Right cardiac atrium (tissue), 5 donors: ENCODE measurements around the gene COL3A1. TPM values are rescaled to one million over a fixed set of nuclear protein-coding genes. Genes with fewer than 3 reads are reported as not detected.
A peak's percentile ranks its signal among the peaks of the same experiment; 100 is the strongest.

Experiments used
- ATAC-seq, 2 donors: fragments of 200-7000 bp; cut with Tn5 transposase; one replicate each; pipeline versions ENCODE4 v1.8.0 to v1.9.1; 2020; ENCODE audit warnings: moderate library complexity in 2 of 2, mild to moderate bottlenecking in 1 of 2
- DNase-seq, 3 donors: peaks; one replicate each; pipeline ENCODE4 v3.0.0-alpha.2; 2020
- H3K27ac ChIP-seq: one replicate; pipeline ENCODE4 v1.5.1; 2013; ENCODE audit warnings: mild to moderate bottlenecking, low read length, control low read depth, moderate library complexity
- H3K27me3 ChIP-seq: one replicate; pipeline ENCODE4 v1.6.1; 2013; ENCODE audit not compliant: control insufficient read depth, insufficient read depth
- H3K4me1 ChIP-seq: one replicate; pipeline ENCODE4 v1.6.1; 2013; ENCODE audit warnings: low read length; ENCODE audit not compliant: control insufficient read depth, insufficient read depth
- H3K4me3 ChIP-seq: one replicate; pipeline ENCODE4 v1.5.1; 2013; ENCODE audit warnings: low read length, control low read depth
- H3K9me3 ChIP-seq: one replicate; pipeline ENCODE4 v1.6.1; 2013; ENCODE audit warnings: low read length; ENCODE audit not compliant: control insufficient read depth
- WGBS: extraction: QIAGEN DNeasy Blood & Tissue Kit; methylation state at CpG from one replicate; pipeline ENCODE4 v1.1.7; 2013; 5-methylcytosine and 5-hydroxymethylcytosine counted together
- intact Hi-C, 4 donors: fragments of 100-400 bp; cut with DNase I; formaldehyde crosslinking; loops; one replicate each; pipeline versions ENCODE4 v1.11.0 to v1.14.0; 2022 to 2023
- long read RNA-seq, 4 donors: library from polyadenylated mRNA; unstranded; transcript quantifications; one replicate each; pipeline ENCODE4 v2.0.0, GENCODE V29; 2020 to 2021
- polyA plus RNA-seq: library from polyadenylated mRNA; stranded (reverse); fragments of 200-250 nt; gene quantifications from one replicate; pipeline ENCODE4 v1.2.3, GENCODE V29; 2013
- total RNA-seq, 4 donors: library from RNA; stranded (reverse); fragmentation: NEBNext Ultra II Directional; extraction: Animal tissue kit (Norgen Biotek cat#: 25700); gene quantifications; one replicate each; pipeline ENCODE4 v1.2.1, GENCODE V29; 2021
- donor health status: healthy with polysubstance abuse.
- donor health status: DM: no; HTN: yes; CAD: no.
- donor health status: DM: no; HTN: no; CAD: no.
- donor health status: DM: no; HTN: yes; CAD: no; lungs with severe emphysema.
- donor health status: DM: yes; HTN: yes; CAD: no.

COL3A1 gene
- total RNA-seq (100 to 1,000 TPM; 104 to 343 (median 177) TPM), polyA plus RNA-seq (48.2 TPM)
- long read RNA-seq, donor 1, full-length matches to known transcripts, result 769 of 1,108 reads
- long read RNA-seq, donor 1, partial matches to known transcripts, result 300 of 1,108 reads
- long read RNA-seq, donor 1, other reads (novel, unspliced or antisense), result 39 of 1,108 reads
- long read RNA-seq, donor 2, full-length matches to known transcripts, result 125 of 159 reads
- long read RNA-seq, donor 2, partial matches to known transcripts, result 27 of 159 reads
- long read RNA-seq, donor 2, other reads (novel, unspliced or antisense), result 7 of 159 reads
- long read RNA-seq, donor 3, full-length matches to known transcripts, result 1,477 of 1,847 reads
- long read RNA-seq, donor 3, partial matches to known transcripts, result 294 of 1,847 reads
- long read RNA-seq, donor 3, other reads (novel, unspliced or antisense), result 76 of 1,847 reads
- long read RNA-seq, donor 4, full-length matches to known transcripts, result 132 of 173 reads
- long read RNA-seq, donor 4, partial matches to known transcripts, result 34 of 173 reads
- long read RNA-seq, donor 4, other reads (novel, unspliced or antisense), result 7 of 173 reads

DNA sequence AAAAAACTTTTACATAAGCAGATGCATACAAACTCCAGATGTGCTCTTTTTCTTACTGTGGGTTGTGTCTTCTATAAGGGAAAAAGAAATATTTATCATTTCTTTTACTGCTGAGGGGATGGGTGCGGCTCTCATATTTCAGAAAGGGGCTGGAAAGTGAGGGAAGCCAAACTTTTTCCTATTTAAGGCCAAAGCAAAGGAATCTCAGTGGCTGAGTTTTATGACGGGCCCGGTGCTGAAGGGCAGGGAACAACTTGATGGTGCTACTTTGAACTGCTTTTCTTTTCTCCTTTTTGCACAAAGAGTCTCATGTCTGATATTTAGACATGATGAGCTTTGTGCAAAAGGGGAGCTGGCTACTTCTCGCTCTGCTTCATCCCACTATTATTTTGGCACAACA lies at the start of gene COL3A1:
TSS of gene COL3A1 (plus strand) at position 210 of the 400 bp plus-strand sequence. CDS start at position 327, 117 bp downstream.
- H3K4me3 ChIP-seq, result peak within 1 kb of the TSS; percentile 98
- peak; percentile 56 to 76 for ATAC-seq
- no peaks in the 10 kb centered on the region for H3K27me3 ChIP-seq
- H3K27ac ChIP-seq, result peak within 1 kb of the TSS; percentile 89
- peak; percentile 47 to 81 (median 61) for DNase-seq
- no peaks in the 10 kb centered on the region for H3K4me1 ChIP-seq
- intact Hi-C loops, result loop anchor here in 3 of 4 donors (5.0 to 10.0 kb wide), 3 partner anchors 187 to 449 kb away; no protein-coding TSS in a partner anchor
- 40% methylated on average over 4 of the region's 4 CpGs for WGBS
- no peaks in the 10 kb centered on the region for H3K9me3 ChIP-seq

DNA sequence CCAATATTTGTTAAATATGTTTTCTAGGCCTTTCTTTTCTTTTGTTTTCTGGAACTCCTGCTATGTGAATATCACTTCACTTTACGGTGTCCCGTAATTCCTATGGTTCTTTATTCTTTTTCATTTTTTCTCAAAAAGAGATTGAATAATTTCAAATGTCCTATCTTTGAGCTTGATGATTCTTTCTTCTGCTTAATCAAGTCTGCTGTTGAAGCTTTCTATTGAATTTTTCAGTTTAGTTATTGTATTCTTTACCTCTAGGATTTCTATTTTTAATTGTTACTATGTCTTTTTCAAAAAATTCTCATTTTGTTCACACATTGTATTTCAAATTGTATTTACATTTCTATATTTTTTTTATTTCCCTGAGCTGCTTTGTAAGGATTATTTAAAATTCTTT lies 45.5 kb upstream of the COL3A1 start:
- H3K9me3 ChIP-seq, result no peaks in the 10 kb centered on the region
- intact Hi-C loops, result no loop called here
- 98% methylated on average over 2 of the region's 2 CpGs for WGBS
- ATAC-seq (no peak), DNase-seq (no peak)
- no peaks in the 10 kb centered on the region for H3K4me1 ChIP-seq
- no peaks in the 10 kb centered on the region for H3K27me3 ChIP-seq
- no peak overlapping the region for H3K27ac ChIP-seq
- no peak overlapping the region for H3K4me3 ChIP-seq

DNA sequence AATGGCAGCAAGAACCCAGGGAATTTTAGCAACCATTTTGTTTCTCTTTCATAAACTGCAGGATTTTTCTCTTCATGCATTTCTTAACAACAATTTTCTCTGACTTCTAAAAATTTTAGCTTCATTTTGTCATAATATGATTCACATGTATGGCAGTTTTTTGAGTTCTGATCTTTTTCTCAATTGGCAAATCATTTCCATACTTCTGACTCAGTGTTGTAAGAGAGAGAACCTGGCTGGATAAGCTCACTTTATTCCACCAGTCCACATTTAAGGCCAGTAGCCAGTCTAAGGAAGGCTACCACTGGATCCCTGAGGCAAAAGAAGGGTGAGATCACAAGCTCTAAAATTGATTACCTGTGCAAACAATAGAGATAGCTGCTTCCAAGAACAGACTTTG lies 42.8 kb upstream of the COL3A1 start:
- H3K27me3 ChIP-seq, result no peaks in the 10 kb centered on the region
- H3K4me1 ChIP-seq, result no peaks in the 10 kb centered on the region
- no peak for DNase-seq
- ATAC-seq, result no peak
- H3K9me3 ChIP-seq, result no peaks in the 10 kb centered on the region
- H3K4me3 ChIP-seq, result no peak overlapping the region
- intact Hi-C loops, result no loop called here
- no peak overlapping the region for H3K27ac ChIP-seq

DNA sequence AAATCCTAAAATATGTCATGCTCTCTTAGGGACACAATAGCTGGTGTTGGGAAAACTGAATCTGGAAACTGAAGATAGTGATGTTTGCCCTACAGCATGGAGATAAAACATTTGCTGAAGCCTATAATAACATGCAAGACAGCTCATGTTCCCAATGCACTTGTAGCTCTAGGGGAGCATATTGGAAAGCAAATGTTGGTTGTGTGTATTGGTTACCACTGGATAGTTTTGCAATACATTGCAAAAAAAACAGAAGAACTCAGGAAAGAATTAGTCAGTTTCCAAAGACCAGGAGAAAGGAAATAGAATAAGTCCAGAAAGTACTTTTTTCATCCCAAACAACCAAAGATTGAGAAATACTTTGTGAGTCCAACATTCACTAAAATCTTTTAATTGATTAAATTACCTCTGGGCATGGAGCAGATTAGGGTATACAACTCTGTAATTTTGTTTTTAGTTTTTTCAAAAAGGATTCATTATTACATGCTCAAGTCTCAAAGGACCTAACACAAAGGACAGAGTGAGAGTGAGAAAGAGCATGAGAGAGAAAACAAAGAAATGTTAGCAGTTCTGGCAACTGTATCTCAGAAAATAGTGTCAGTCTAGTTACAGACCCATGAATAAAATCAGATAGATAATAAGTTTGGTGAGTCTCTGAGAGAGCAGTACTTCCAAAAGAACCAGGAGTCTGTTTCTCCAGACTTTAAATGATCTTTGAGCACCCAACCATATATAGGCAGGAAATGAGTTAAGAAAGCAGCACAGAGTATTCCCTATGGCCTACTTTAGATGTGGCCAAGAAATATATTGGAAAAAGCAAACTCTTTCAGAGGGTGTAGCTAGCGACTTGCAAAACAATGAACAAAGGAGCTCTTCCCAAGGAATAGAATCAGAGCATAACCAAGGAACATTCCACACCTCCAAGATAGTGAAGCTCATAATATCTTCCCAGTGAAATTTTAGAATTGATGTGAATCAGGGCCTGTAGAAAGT lies 36.6 kb upstream of the COL3A1 start:
- 37% methylated on average over 1 of the region's 1 CpG for WGBS
- H3K27me3 ChIP-seq, result no peaks in the 10 kb centered on the region
- intact Hi-C loops, result no loop called here
- H3K9me3 ChIP-seq, result no peaks in the 10 kb centered on the region
- H3K4me3 ChIP-seq, result no peak overlapping the region
- peak; percentile 86 to 93 for ATAC-seq
- H3K4me1 ChIP-seq, result no peaks in the 10 kb centered on the region
- DNase-seq, result no peak
- peak overlapping the region; percentile 71 for H3K27ac ChIP-seq

DNA sequence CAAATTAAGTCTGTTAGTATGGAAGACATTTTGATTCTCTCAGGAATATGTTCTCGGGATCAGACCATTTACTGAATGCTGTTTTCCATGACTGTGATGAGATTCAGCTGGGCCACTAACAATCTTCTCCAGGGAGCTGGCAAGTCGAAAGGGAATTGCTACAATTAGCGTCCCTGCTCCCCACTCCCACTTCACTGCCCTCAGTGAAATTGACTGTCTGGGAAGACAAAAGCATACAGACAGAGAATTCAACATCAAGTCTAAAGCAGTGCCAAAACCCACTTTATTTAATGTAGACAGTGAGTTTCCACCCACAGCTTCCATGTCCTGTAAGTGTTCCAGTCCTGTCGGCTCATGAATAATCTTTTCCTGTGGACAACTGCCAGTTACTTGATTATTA lies 34.0 kb upstream of the COL3A1 start:
- H3K4me1 ChIP-seq, result no peaks in the 10 kb centered on the region
- no peaks in the 10 kb centered on the region for H3K9me3 ChIP-seq
- peak overlapping the region; percentile 18 for H3K4me3 ChIP-seq
- H3K27me3 ChIP-seq, result no peaks in the 10 kb centered on the region
- peak overlapping the region; percentile 85 for H3K27ac ChIP-seq
- ATAC-seq, result peak; percentile 53 to 72
- peak in 1 of 3 donors; percentile 10 for DNase-seq
- WGBS, result 31% methylated on average over 4 of the region's 4 CpGs
- intact Hi-C loops, result no loop called here

DNA sequence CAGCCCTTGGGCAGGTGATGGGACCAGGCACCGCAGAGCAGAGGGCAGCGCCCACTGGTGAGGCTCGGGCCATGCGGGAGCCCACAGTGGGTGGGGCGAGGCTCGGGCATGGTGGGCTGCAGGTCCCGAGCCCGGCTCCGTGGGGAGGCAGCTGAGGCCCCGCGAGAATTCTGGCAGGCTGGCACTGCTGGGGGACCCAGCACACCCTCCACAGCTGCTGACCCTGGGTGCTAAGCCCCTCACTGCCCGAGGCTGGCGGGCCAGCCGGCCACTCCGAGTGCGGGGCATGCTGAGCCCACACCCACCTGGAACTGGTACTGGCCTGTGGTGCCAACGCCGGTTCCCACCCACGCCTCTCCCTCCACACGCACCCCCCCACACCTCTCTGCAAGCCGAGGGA lies 29.7 kb upstream of the COL3A1 start:
- no peaks in the 10 kb centered on the region for H3K4me1 ChIP-seq
- ATAC-seq (no peak), DNase-seq (peak in 1 of 3 donors; percentile 35)
- intact Hi-C loops, result no loop called here
- H3K4me3 ChIP-seq, result no peak overlapping the region
- 95% methylated on average over 21 of the region's 21 CpGs for WGBS
- no peaks in the 10 kb centered on the region for H3K9me3 ChIP-seq
- H3K27ac ChIP-seq, result no peak overlapping the region
- H3K27me3 ChIP-seq, result no peaks in the 10 kb centered on the region

DNA sequence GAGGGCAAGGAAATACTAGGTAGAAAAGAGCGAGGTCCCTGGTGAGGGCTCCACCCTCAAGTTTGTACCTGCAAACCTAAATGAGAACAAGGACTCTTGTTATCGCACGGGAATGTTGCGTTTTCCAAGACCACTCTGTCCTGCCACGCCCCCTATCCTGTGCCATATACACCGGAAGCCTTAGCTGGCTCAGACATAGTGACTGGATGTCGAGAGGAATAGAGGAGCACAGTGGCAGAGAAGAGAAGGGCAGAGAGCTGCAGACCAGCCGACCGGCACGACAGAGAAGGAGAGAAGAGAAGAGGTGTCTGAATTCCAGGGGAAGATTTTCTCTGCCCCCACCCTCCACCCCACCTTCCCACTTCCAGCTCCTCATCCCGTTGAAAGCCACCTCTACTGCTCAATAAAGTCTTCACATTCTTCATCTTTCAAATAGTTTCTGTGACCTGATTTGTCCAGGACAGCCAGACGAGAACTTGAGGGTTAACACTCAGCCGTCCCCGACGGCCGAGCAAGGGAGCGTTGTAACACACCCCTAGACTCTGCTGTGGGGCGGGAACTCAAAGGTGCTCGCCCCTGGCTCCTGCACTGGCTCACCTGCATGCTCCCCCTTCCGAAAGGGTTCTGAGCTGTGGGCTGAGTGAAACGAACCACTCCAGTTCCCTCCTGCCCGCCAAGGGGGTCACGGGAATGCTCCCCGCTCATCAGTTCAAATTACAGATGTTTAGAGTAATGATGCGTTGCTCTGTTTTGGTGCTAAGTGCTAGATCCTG lies 24.9 kb upstream of the COL3A1 start:
- no peaks in the 10 kb centered on the region for H3K4me1 ChIP-seq
- no peak overlapping the region for H3K4me3 ChIP-seq
- no peaks in the 10 kb centered on the region for H3K9me3 ChIP-seq
- peak in 1 of 3 donors; percentile 14 for DNase-seq
- intact Hi-C loops, result no loop called here
- H3K27me3 ChIP-seq, result no peaks in the 10 kb centered on the region
- H3K27ac ChIP-seq, result no peak overlapping the region
- no peak for ATAC-seq
- 92% methylated on average over 25 of the region's 25 CpGs for WGBS

DNA sequence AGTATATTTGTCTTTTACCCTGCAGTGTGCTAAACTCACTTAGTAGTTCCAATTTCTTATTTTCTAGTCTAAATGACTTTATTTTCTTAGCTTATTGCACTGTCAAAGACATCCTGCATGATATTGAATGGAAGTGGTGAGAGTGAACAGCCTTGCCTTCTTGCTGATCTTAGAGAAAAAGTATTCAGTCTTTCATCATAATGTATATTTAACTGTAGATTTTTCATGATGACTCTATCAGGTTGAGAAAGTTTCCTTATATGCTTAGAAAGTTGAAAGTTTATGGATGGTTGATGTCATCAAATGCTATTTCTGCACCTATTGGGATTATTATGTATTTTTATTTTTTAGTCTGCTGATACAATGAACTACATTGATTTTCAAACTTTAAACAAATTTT lies 21.3 kb upstream of the COL3A1 start:
- DNase-seq, result no peak
- Histone ChIP-seq H3K27me3 (no peaks in the 10 kb centered on the region), H3K4me3 (no peak overlapping the region), H3K9me3 (no peaks in the 10 kb centered on the region), H3K27ac (no peak overlapping the region), H3K4me1 (no peaks in the 10 kb centered on the region)
- intact Hi-C loops, result no loop called here
- no peak for ATAC-seq

DNA sequence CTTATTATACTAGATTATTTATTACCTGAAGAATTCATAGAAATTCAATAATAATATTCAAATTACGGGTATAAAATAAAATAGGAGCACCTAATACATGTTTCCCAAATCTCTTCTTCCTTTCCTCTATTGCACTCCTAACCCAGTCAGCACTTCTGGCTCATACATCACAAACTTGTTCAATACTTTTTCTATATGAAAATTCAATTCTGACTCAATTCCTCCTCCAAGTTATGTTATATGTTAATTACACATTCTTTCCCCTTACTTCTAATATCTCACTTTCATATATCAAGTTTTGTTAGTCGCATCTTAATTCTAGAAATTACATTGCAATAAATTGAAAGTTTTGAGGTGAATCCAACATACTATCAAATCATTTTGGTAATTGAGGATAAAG lies 17.9 kb upstream of the COL3A1 start:
- DNase-seq, result no peak
- no peaks in the 10 kb centered on the region for H3K4me1 ChIP-seq
- intact Hi-C loops, result no loop called here
- ATAC-seq, result no peak
- no peak overlapping the region for H3K27ac ChIP-seq
- H3K27me3 ChIP-seq, result no peaks in the 10 kb centered on the region
- WGBS, result 88% methylated on average over 2 of the region's 2 CpGs
- no peak overlapping the region for H3K4me3 ChIP-seq
- H3K9me3 ChIP-seq, result no peaks in the 10 kb centered on the region

DNA sequence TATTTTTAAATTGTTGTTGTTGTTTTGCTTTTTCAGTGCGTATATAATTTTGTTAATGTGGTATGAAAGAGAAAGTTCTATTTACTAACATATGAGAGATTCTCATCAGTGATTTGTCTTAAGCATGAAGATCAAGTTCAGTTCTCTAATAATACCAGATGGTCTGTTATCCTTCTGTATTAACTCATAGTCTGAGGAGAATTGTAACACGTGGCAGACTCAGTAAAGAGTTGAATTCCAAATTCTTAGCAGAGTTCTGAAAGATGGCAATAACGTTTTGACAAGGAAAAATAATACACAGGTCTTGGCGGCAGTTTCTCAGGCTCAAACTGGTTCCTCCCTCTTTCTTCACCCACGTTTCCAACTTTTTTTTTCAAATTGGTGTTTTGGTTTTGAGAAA lies 17.2 kb upstream of the COL3A1 start:
- intact Hi-C loops, result no loop called here
- 41% methylated on average over 5 of the region's 5 CpGs for WGBS
- Histone ChIP-seq H3K9me3 (no peaks in the 10 kb centered on the region), H3K4me1 (no peaks in the 10 kb centered on the region), H3K27ac (no peak overlapping the region), H3K4me3 (no peak overlapping the region), H3K27me3 (no peaks in the 10 kb centered on the region)
- ATAC-seq (no peak), DNase-seq (no peak)
